Sciatic nerve (tissue), 2 donors: Measurements from ENCODE around the gene XNDC1N. TPM values are rescaled to one million over a fixed set of nuclear protein-coding genes. Genes with fewer than 3 reads are reported as not detected.
"Not testable (repeated sequence)": the region's sequence is repeated elsewhere in the genome, so short reads cannot be mapped to it uniquely, and the experiment has no call there.

Experiments
- ATAC-seq: fragments of 200-7000 bp; cut with Tn5 transposase; one replicate; pipeline ENCODE4 v1.9.1; 2020; ENCODE audit warnings: mild to moderate bottlenecking, moderate library complexity
- DNase-seq: peaks from one replicate; pipeline ENCODE4 v3.0.0-alpha.2; 2020; ENCODE audit warnings: low spot score
- intact Hi-C: fragments of 100-400 bp; cut with DNase I; formaldehyde crosslinking; loops from one replicate; pipeline ENCODE4 v1.14.2; 2022
- total RNA-seq: library from RNA; stranded (reverse); fragmentation: NEBNext Ultra II Directional; extraction: Animal tissue kit (Norgen Biotek cat#: 25700); gene quantifications from one replicate; pipeline ENCODE4 v1.2.1, GENCODE V29; 2021
- donor health status: DM: no; HTN: no; CAD: no.
- donor health status: DM: no; HTN: no; CAD: no.

XNDC1N gene
- total RNA-seq, 1 donor from 2014 or later, result 11.7 TPM

- intact Hi-C loops, result no loop called here
- ATAC-seq (no peak), DNase-seq (no peak)
Observed at GRCh38 chr11:71934213-71934612, 5.8 kb upstream of the XNDC1N start.

- DNase-seq (no peak), ATAC-seq (no peak)
- intact Hi-C loops, result no loop called here
Observed at GRCh38 chr11:71933141-71933933, 4.9 kb upstream of the XNDC1N start.

GRCh38 chr11:71931245-71931602, 2.8 kb upstream of the XNDC1N start:
- intact Hi-C loops, result no loop called here
- ATAC-seq (no peak), DNase-seq (no peak)

GRCh38 chr11:71930556-71931244, 2.3 kb upstream of the XNDC1N start:
- intact Hi-C loops, result no loop called here
- ATAC-seq, result no peak

GRCh38 chr11:71929491-71929890, 1.1 kb upstream of the XNDC1N start:
- intact Hi-C loops, result no loop called here
- ATAC-seq, result no peak
- no peak for DNase-seq

More at GRCh38 chr11:71930556-71931244, 2.3 kb upstream of the XNDC1N start:
- no peak for DNase-seq

GRCh38 chr11:71928737-71929443, 496 bp upstream of the XNDC1N start, which contains the start of gene RNF121:
Gene RNF121 (plus strand): TSS chr11:71929046. CDS start chr11:71929062, 16 bp downstream.
- intact Hi-C loops, result no loop called here
- ATAC-seq (peak; percentile 99), DNase-seq (peak; percentile 98)

GRCh38 chr11:71917646-71918140, 10.7 kb downstream of the XNDC1N start:
- no peak for ATAC-seq
- intact Hi-C loops, result no loop called here

GRCh38 chr11:71914617-71915189, 13.7 kb downstream of the XNDC1N start:
- DNase-seq, result no peak
- intact Hi-C loops, result no loop called here
- no peak for ATAC-seq

More at GRCh38 chr11:71917646-71918140, 10.7 kb downstream of the XNDC1N start:
- DNase-seq, result no peak

- DNase-seq, result no peak
- ATAC-seq, result no peak
- intact Hi-C loops, result no loop called here
Observed at GRCh38 chr11:71913756-71914526, 14.5 kb downstream of the XNDC1N start.

- ATAC-seq, intact Hi-C loops, DNase-seq: not testable (repeated sequence)
Observed at GRCh38 chr11:71911986-71912340, 16.4 kb downstream of the XNDC1N start.

- DNase-seq, ATAC-seq, intact Hi-C loops: not testable (repeated sequence)
Observed at GRCh38 chr11:71911321-71911985, 16.9 kb downstream of the XNDC1N start.

GRCh38 chr11:71910775-71911174, 17.6 kb downstream of the XNDC1N start:
- intact Hi-C loops, DNase-seq, ATAC-seq: not testable (repeated sequence)

GRCh38 chr11:71908218-71908617, 20.2 kb downstream of the XNDC1N start:
- ATAC-seq, result no peak
- intact Hi-C loops, result no loop called here

GRCh38 chr11:71901137-71901536, 27.3 kb downstream of the XNDC1N start:
- peak; percentile 55 for ATAC-seq
- peak; percentile 72 for DNase-seq
- intact Hi-C loops, result not testable (repeated sequence)

More at GRCh38 chr11:71908218-71908617, 20.2 kb downstream of the XNDC1N start:
- no peak for DNase-seq

- DNase-seq, result no peak
- no peak for ATAC-seq
- intact Hi-C loops, result no loop called here
Observed at GRCh38 chr11:71895961-71896360, 32.4 kb downstream of the XNDC1N start.

GRCh38 chr11:71889181-71889872, 39.1 kb downstream of the XNDC1N start:
- DNase-seq, ATAC-seq, intact Hi-C loops: not testable (repeated sequence)

- intact Hi-C loops, result loop anchor here (1.0 kb wide), 1 partner anchor 19 kb away; no protein-coding TSS in a partner anchor
- ATAC-seq, DNase-seq: not testable (repeated sequence)
Observed at GRCh38 chr11:71888335-71889010, 39.9 kb downstream of the XNDC1N start.
